Left ventricle myocardium inferior (tissue), 1 donor: ENCODE data around the gene SLC26A5. TPM values are rescaled to one million over a fixed set of nuclear protein-coding genes. Genes with fewer than 3 reads are reported as not detected.

Experiments
- DNase-seq: peaks from one replicate; pipeline ENCODE4 v3.0.0-alpha.2; 2020
- H3K27ac ChIP-seq: fragments of 200-600 bp; replicated peaks from 2 replicates; pipeline ENCODE4 v1.8.0; 2021
- H3K27me3 ChIP-seq: fragments of 200-600 bp; 2 replicates; pipeline ENCODE4 v1.8.0; 2021; ENCODE audit warnings: low read depth
- H3K36me3 ChIP-seq: fragments of 200-600 bp; 2 replicates; pipeline ENCODE4 v1.8.0; 2021
- H3K4me1 ChIP-seq: fragments of 200-600 bp; 2 replicates; pipeline ENCODE4 v1.8.0; 2021
- H3K4me3 ChIP-seq: fragments of 200-600 bp; 2 replicates; pipeline ENCODE4 v1.8.0; 2021; ENCODE audit warnings: mild to moderate bottlenecking, moderate library complexity
- H3K9me3 ChIP-seq: fragments of 200-600 bp; replicated peaks from 2 replicates; pipeline ENCODE4 v1.8.0; 2021
- intact Hi-C: fragments of 100-400 bp; cut with micrococcal nuclease; formaldehyde crosslinking; loops from one replicate; pipeline ENCODE4 v1.11.0; 2022
- total RNA-seq: library from RNA; stranded (reverse); fragmentation: NEBNext Ultra II Directional; extraction: Animal tissue kit (Norgen Biotek cat#: 25700); gene quantifications from one replicate; pipeline ENCODE4 v1.2.1, GENCODE V29; 2021
- TF ChIP-seq, protein P1 (sequence below): fragments of 200-600 bp; IDR thresholded peaks from 2 replicates; pipeline ENCODE4 v1.8.0; 2021; ENCODE audit warnings: antibody characterized with exemption, mild to moderate bottlenecking, borderline replicate concordance
- donor health status: DM: no; HTN: yes; CAD: no; lungs with severe emphysema.

Gene SLC26A5
- total RNA-seq, 1 donor from 2014 or later = not detected

GRCh38 chr7:103379270-103379975, 66.6 kb downstream of the SLC26A5 start:
- Histone ChIP-seq H3K4me1 (no peaks in the 10 kb centered on the region), H3K4me3 (no peak overlapping the region), H3K9me3 (no peaks in the 10 kb centered on the region), H3K36me3 (no peaks in the 10 kb centered on the region), H3K27me3 (peaks cover 21% of the 10 kb centered on the region), H3K27ac (no peak overlapping the region)
- DNase-seq = no peak
- intact Hi-C loops = no loop called here
- TF ChIP-seq, protein P1, sequence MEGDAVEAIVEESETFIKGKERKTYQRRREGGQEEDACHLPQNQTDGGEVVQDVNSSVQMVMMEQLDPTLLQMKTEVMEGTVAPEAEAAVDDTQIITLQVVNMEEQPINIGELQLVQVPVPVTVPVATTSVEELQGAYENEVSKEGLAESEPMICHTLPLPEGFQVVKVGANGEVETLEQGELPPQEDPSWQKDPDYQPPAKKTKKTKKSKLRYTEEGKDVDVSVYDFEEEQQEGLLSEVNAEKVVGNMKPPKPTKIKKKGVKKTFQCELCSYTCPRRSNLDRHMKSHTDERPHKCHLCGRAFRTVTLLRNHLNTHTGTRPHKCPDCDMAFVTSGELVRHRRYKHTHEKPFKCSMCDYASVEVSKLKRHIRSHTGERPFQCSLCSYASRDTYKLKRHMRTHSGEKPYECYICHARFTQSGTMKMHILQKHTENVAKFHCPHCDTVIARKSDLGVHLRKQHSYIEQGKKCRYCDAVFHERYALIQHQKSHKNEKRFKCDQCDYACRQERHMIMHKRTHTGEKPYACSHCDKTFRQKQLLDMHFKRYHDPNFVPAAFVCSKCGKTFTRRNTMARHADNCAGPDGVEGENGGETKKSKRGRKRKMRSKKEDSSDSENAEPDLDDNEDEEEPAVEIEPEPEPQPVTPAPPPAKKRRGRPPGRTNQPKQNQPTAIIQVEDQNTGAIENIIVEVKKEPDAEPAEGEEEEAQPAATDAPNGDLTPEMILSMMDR = no peak

GRCh38 chr7:103373866-103374643, 72.0 kb downstream of the SLC26A5 start:
- intact Hi-C loops = no loop called here

DNA sequence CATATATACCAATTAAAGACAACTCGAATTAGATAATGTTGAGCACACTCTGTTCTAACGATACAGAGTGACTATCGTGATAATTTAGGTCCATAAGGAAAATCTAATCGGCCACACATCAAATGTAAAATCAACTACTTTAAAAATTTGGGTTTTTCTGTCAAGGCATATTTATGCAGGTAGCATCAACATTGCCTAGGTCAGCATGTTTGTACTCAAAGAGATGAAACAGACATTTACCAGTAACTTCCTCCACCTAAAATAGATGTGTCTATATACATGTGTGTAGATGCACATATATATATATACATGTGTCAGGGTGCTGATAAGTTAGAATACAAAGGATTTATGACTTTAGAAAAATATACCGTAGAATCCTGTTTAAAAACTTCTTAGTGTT, 76.6 kb downstream of the SLC26A5 start:
- Histone ChIP-seq H3K36me3 (peaks cover 51% of the 10 kb centered on the region), H3K27me3 (no peaks in the 10 kb centered on the region), H3K4me1 (no peaks in the 10 kb centered on the region), H3K4me3 (no peak overlapping the region), H3K27ac (no peak overlapping the region), H3K9me3 (no peaks in the 10 kb centered on the region)
- intact Hi-C loops = no loop called here
- TF ChIP-seq, protein P1 = no peak
- DNase-seq = no peak

More at GRCh38 chr7:103373866-103374643, 72.0 kb downstream of the SLC26A5 start:
- peaks cover 18% of the 10 kb centered on the region for H3K27me3 ChIP-seq
- no peak for DNase-seq
- no peak overlapping the region for H3K27ac ChIP-seq
- H3K36me3 ChIP-seq = peaks cover 5% of the 10 kb centered on the region
- H3K4me1 ChIP-seq = no peaks in the 10 kb centered on the region
- no peaks in the 10 kb centered on the region for H3K9me3 ChIP-seq
- H3K4me3 ChIP-seq = no peak overlapping the region
- TF ChIP-seq, protein P1 = no peak

GRCh38 chr7:103349805-103350204, 96.2 kb downstream of the SLC26A5 start:
- H3K9me3 ChIP-seq = no peaks in the 10 kb centered on the region
- peaks cover 69% of the 10 kb centered on the region for H3K4me1 ChIP-seq
- peak overlapping the region; percentile 87 for H3K4me3 ChIP-seq
- no peaks in the 10 kb centered on the region for H3K27me3 ChIP-seq
- H3K27ac ChIP-seq = no peak overlapping the region
- peaks cover 32% of the 10 kb centered on the region for H3K36me3 ChIP-seq
- DNase-seq = no peak
- intact Hi-C loops = no loop called here
- TF ChIP-seq, protein P1 = no peak

DNA sequence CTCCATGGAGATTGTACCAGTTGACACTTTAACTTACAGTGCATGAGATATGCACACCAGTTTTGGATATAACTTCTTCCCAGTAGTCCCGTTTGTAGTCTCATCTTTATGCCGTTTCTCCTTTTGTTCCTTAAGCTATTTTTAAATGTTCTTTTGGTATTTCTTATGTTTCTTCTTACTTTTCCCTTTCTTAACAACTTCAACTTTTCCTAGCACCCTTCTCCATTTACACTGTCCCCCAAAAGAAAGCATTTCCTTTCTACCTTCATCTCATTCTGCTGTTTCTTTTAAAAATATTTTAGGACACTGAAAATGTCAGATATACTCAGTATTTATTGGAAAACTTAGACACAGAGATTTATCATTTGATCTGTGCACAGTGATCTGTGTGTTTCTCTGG, 97.0 kb downstream of the SLC26A5 start:
- Histone ChIP-seq H3K9me3 (no peaks in the 10 kb centered on the region), H3K27ac (no peak overlapping the region), H3K4me1 (peaks cover 76% of the 10 kb centered on the region), H3K27me3 (no peaks in the 10 kb centered on the region), H3K36me3 (peaks cover 23% of the 10 kb centered on the region), H3K4me3 (peak overlapping the region; percentile 87)
- TF ChIP-seq, protein P1 = no peak
- intact Hi-C loops = no loop called here
- no peak for DNase-seq
